Activated T-helper 17 cell treated with anti-CD3 and anti-CD28 coated beads, Interleukin-2, amount 50 U/mL, for 72 hours (primary cell): Measurements from ENCODE around the gene SCN2A. TPM values are rescaled to one million over a fixed set of nuclear protein-coding genes. Genes with fewer than 3 reads are reported as not detected.
"Not testable (repeated sequence)": the region's sequence is repeated elsewhere in the genome, so short reads cannot be mapped to it uniquely, and the experiment has no call there.

Experiments used
- ATAC-seq: fragments of 150-1000 bp; cut with Tn5 transposase; replicated peaks from 2 replicates; pipeline ENCODE4 v1.10.0; 2021; ENCODE audit warnings: mild to moderate bottlenecking, moderate library complexity
- H3K27ac Mint-ChIP-seq: one replicate; pipeline ENCODE4 v1.8.0; 2022; ENCODE audit warnings: mixed read lengths
- H3K27me3 Mint-ChIP-seq: one replicate; pipeline ENCODE4 v1.8.0; 2022; ENCODE audit warnings: mixed read lengths
- H3K36me3 Mint-ChIP-seq: one replicate; pipeline ENCODE4 v1.8.0; 2022; ENCODE audit warnings: low read depth, mild to moderate bottlenecking, mixed read lengths
- H3K4me1 Mint-ChIP-seq: one replicate; pipeline ENCODE4 v1.8.0; 2022; ENCODE audit warnings: mixed read lengths
- H3K4me3 Mint-ChIP-seq: one replicate; pipeline ENCODE4 v1.8.0; 2022; ENCODE audit warnings: mild to moderate bottlenecking, mixed read lengths
- H3K9me3 Mint-ChIP-seq: one replicate; pipeline ENCODE4 v1.8.0; 2022; ENCODE audit warnings: mixed read lengths
- total RNA-seq, 2 donors: library from RNA; stranded (reverse); gene quantifications; one replicate each; pipeline ENCODE4 v1.2.3, GENCODE V29; 2022

Gene SCN2A
- total RNA-seq, 2 donors from 2014 or later = 0.05 TPM; not detected in 1

GRCh38 chr2:165328272-165328671, 89.1 kb downstream of the SCN2A start:
- Mint-ChIP-seq H3K4me3 (peak overlapping the region; percentile 67), H3K4me1 (peaks cover 9% of the 10 kb centered on the region), H3K9me3 (peaks cover 3% of the 10 kb centered on the region), H3K27ac (peak overlapping the region; percentile 31), H3K27me3 (no peaks in the 10 kb centered on the region), H3K36me3 (no peaks in the 10 kb centered on the region)
- peak; percentile 46 for ATAC-seq

- H3K27ac Mint-ChIP-seq, H3K4me1 Mint-ChIP-seq, H3K9me3 Mint-ChIP-seq, ATAC-seq, H3K36me3 Mint-ChIP-seq, H3K4me3 Mint-ChIP-seq: not testable (repeated sequence)
- peaks cover 13% of the 10 kb centered on the region for H3K27me3 Mint-ChIP-seq
Measured at GRCh38 chr2:165344276-165344675, 105.1 kb downstream of the SCN2A start.

GRCh38 chr2:165348441-165348840, 109.2 kb downstream of the SCN2A start:
- Mint-ChIP-seq H3K36me3 (no peaks in the 10 kb centered on the region), H3K4me1 (no peaks in the 10 kb centered on the region), H3K27me3 (peaks cover 8% of the 10 kb centered on the region), H3K4me3 (no peak overlapping the region), H3K27ac (no peak overlapping the region), H3K9me3 (no peaks in the 10 kb centered on the region)
- no peak for ATAC-seq

GRCh38 chr2:165349181-165349580, 110.0 kb downstream of the SCN2A start:
- ATAC-seq = no peak
- H3K27ac Mint-ChIP-seq = no peak overlapping the region
- H3K4me3 Mint-ChIP-seq = no peak overlapping the region
- H3K27me3 Mint-ChIP-seq = peaks cover 8% of the 10 kb centered on the region
- no peaks in the 10 kb centered on the region for H3K9me3 Mint-ChIP-seq
- H3K4me1 Mint-ChIP-seq = no peaks in the 10 kb centered on the region
- no peaks in the 10 kb centered on the region for H3K36me3 Mint-ChIP-seq

- no peak for ATAC-seq
- no peaks in the 10 kb centered on the region for H3K36me3 Mint-ChIP-seq
- H3K9me3 Mint-ChIP-seq = no peaks in the 10 kb centered on the region
- no peak overlapping the region for H3K27ac Mint-ChIP-seq
- no peaks in the 10 kb centered on the region for H3K27me3 Mint-ChIP-seq
- no peak overlapping the region for H3K4me3 Mint-ChIP-seq
- H3K4me1 Mint-ChIP-seq = no peaks in the 10 kb centered on the region
Measured at GRCh38 chr2:165357758-165358157, 118.5 kb downstream of the SCN2A start.

GRCh38 chr2:165361514-165361913, 122.3 kb downstream of the SCN2A start:
- peaks cover 3% of the 10 kb centered on the region for H3K27me3 Mint-ChIP-seq
- no peak overlapping the region for H3K4me3 Mint-ChIP-seq
- H3K36me3 Mint-ChIP-seq = no peaks in the 10 kb centered on the region
- no peak for ATAC-seq
- no peaks in the 10 kb centered on the region for H3K9me3 Mint-ChIP-seq
- no peaks in the 10 kb centered on the region for H3K4me1 Mint-ChIP-seq
- no peak overlapping the region for H3K27ac Mint-ChIP-seq

- ATAC-seq = no peak
- Mint-ChIP-seq H3K36me3 (no peaks in the 10 kb centered on the region), H3K9me3 (no peaks in the 10 kb centered on the region), H3K4me3 (no peak overlapping the region), H3K27ac (no peak overlapping the region), H3K4me1 (no peaks in the 10 kb centered on the region), H3K27me3 (peaks cover 3% of the 10 kb centered on the region)
Measured at GRCh38 chr2:165369131-165369897, 130.1 kb downstream of the SCN2A start.

GRCh38 chr2:165369898-165370296, 130.7 kb downstream of the SCN2A start:
- H3K27me3 Mint-ChIP-seq = peaks cover 3% of the 10 kb centered on the region
- ATAC-seq = no peak
- H3K9me3 Mint-ChIP-seq = no peaks in the 10 kb centered on the region
- no peaks in the 10 kb centered on the region for H3K36me3 Mint-ChIP-seq
- no peak overlapping the region for H3K4me3 Mint-ChIP-seq
- H3K27ac Mint-ChIP-seq = no peak overlapping the region
- no peaks in the 10 kb centered on the region for H3K4me1 Mint-ChIP-seq

GRCh38 chr2:165371356-165371755, 132.1 kb downstream of the SCN2A start:
- Mint-ChIP-seq H3K4me1 (no peaks in the 10 kb centered on the region), H3K27ac (no peak overlapping the region), H3K36me3 (no peaks in the 10 kb centered on the region), H3K9me3 (no peaks in the 10 kb centered on the region), H3K4me3 (no peak overlapping the region), H3K27me3 (no peaks in the 10 kb centered on the region)
- no peak for ATAC-seq

GRCh38 chr2:165373278-165374010, 134.2 kb downstream of the SCN2A start:
- Mint-ChIP-seq H3K27ac (no peak overlapping the region), H3K9me3 (no peaks in the 10 kb centered on the region), H3K27me3 (no peaks in the 10 kb centered on the region), H3K36me3 (no peaks in the 10 kb centered on the region), H3K4me3 (no peak overlapping the region), H3K4me1 (no peaks in the 10 kb centered on the region)
- ATAC-seq = no peak

GRCh38 chr2:165376571-165376975, 137.4 kb downstream of the SCN2A start:
- Mint-ChIP-seq H3K9me3 (no peaks in the 10 kb centered on the region), H3K4me3 (no peak overlapping the region), H3K27me3 (no peaks in the 10 kb centered on the region), H3K36me3 (no peaks in the 10 kb centered on the region), H3K4me1 (no peaks in the 10 kb centered on the region), H3K27ac (no peak overlapping the region)
- no peak for ATAC-seq

- ATAC-seq = no peak
- H3K27ac Mint-ChIP-seq = no peak overlapping the region
- peaks cover 7% of the 10 kb centered on the region for H3K27me3 Mint-ChIP-seq
- H3K4me3 Mint-ChIP-seq = no peak overlapping the region
- no peaks in the 10 kb centered on the region for H3K9me3 Mint-ChIP-seq
- H3K4me1 Mint-ChIP-seq = no peaks in the 10 kb centered on the region
- H3K36me3 Mint-ChIP-seq = no peaks in the 10 kb centered on the region
Measured at GRCh38 chr2:165382362-165382761, 143.1 kb downstream of the SCN2A start.

GRCh38 chr2:165390875-165391274, 151.7 kb downstream of the SCN2A start:
- no peaks in the 10 kb centered on the region for H3K36me3 Mint-ChIP-seq
- H3K27me3 Mint-ChIP-seq = peaks cover under 1% of the 10 kb centered on the region
- no peaks in the 10 kb centered on the region for H3K4me1 Mint-ChIP-seq
- no peak for ATAC-seq
- H3K9me3 Mint-ChIP-seq = no peaks in the 10 kb centered on the region
- no peak overlapping the region for H3K4me3 Mint-ChIP-seq
- no peak overlapping the region for H3K27ac Mint-ChIP-seq

GRCh38 chr2:165391791-165392190, 152.6 kb downstream of the SCN2A start:
- Mint-ChIP-seq H3K9me3 (no peaks in the 10 kb centered on the region), H3K4me1 (no peaks in the 10 kb centered on the region), H3K27ac (no peak overlapping the region), H3K36me3 (no peaks in the 10 kb centered on the region), H3K4me3 (no peak overlapping the region), H3K27me3 (peaks cover 4% of the 10 kb centered on the region)
- ATAC-seq = no peak

- H3K27me3 Mint-ChIP-seq, H3K36me3 Mint-ChIP-seq, H3K27ac Mint-ChIP-seq, H3K4me1 Mint-ChIP-seq, H3K4me3 Mint-ChIP-seq, H3K9me3 Mint-ChIP-seq: not testable (repeated sequence)
- ATAC-seq = peak; percentile 86
Measured at GRCh38 chr2:165398603-165399002, 159.4 kb downstream of the SCN2A start.
